Stimulated activated CD8-positive, alpha-beta memory T cell treated with anti-CD3 and anti-CD28 coated beads, Interleukin-2, amount 100 ng/mL, for 1 hour (primary cell): ENCODE results near the gene CD200R1.
"Not testable (repeated sequence)": the region's sequence is repeated elsewhere in the genome, so short reads cannot be mapped to it uniquely, and the experiment has no call there.

Source experiments
- DNase-seq, 2 donors: peaks; one replicate each; pipeline ENCODE4 v3.0.0-alpha.2; 2020; ENCODE audit warnings: low read depth in 2 of 2

CD200R1 gene

GRCh38 chr3:112974178-112974517 is 755 bp downstream of the CD200R1 start:
- DNase-seq, result no peak

- no peak for DNase-seq
These were observed 1.4 kb downstream of the CD200R1 start for GRCh38 chr3:112973325-112974177.

- DNase-seq, result no peak
These were observed 2.7 kb downstream of the CD200R1 start for GRCh38 chr3:112972158-112972557.

- no peak for DNase-seq
These were observed 7.1 kb downstream of the CD200R1 start for GRCh38 chr3:112967828-112968227.

- DNase-seq, result no peak
These were observed 7.5 kb downstream of the CD200R1 start for GRCh38 chr3:112967425-112967824.

- no peak for DNase-seq
These were observed 8.3 kb downstream of the CD200R1 start for GRCh38 chr3:112966633-112967032.

GRCh38 chr3:112965656-112966055 is 9.2 kb downstream of the CD200R1 start:
- no peak for DNase-seq

GRCh38 chr3:112963683-112964082 is 11.2 kb downstream of the CD200R1 start:
- no peak for DNase-seq

GRCh38 chr3:112958811-112959560 is 15.9 kb downstream of the CD200R1 start:
- DNase-seq, result no peak

GRCh38 chr3:112956351-112956750 is 18.6 kb downstream of the CD200R1 start:
- no peak for DNase-seq

GRCh38 chr3:112948346-112948838 is 26.5 kb downstream of the CD200R1 start:
- no peak for DNase-seq

GRCh38 chr3:112931736-112932521 is 43.0 kb downstream of the CD200R1 start:
- DNase-seq, result no peak

GRCh38 chr3:112930771-112931170 is 44.1 kb downstream of the CD200R1 start:
- no peak for DNase-seq

- no peak for DNase-seq
These were observed 48.9 kb downstream of the CD200R1 start for GRCh38 chr3:112925969-112926368.

- no peak for DNase-seq
These were observed 49.3 kb downstream of the CD200R1 start for GRCh38 chr3:112925560-112925959.

GRCh38 chr3:112919541-112919940 is 55.4 kb downstream of the CD200R1 start:
- not testable (repeated sequence) for DNase-seq

GRCh38 chr3:112908252-112908651 is 66.7 kb downstream of the CD200R1 start:
- no peak for DNase-seq

GRCh38 chr3:112904786-112905185 is 70.1 kb downstream of the CD200R1 start:
- no peak for DNase-seq

GRCh38 chr3:112900113-112900512 is 74.8 kb downstream of the CD200R1 start:
- DNase-seq, result no peak

- no peak for DNase-seq
These were observed 77.1 kb downstream of the CD200R1 start for GRCh38 chr3:112897791-112898190.

GRCh38 chr3:112894258-112894657 is 80.6 kb downstream of the CD200R1 start:
- DNase-seq, result no peak

- no peak for DNase-seq
These were observed 85.5 kb downstream of the CD200R1 start for GRCh38 chr3:112889357-112889756.
